GM23338 (cell line): Measurements from ENCODE around the gene STK38. TPM values are rescaled to one million over a fixed set of nuclear protein-coding genes. Genes with fewer than 3 reads are reported as not detected.

Source experiments
- ATAC-seq: fragments of 200-7000 bp; cut with Tn5 transposase; 3 replicates; pipeline ENCODE4 v1.9.1; 2020
- DNase-seq: peaks from one replicate; pipeline ENCODE4 v3.0.0-alpha.2; 2015; ENCODE audit warnings: low spot score
- H2AFZ ChIP-seq: fragments of 200-600 bp; sonication (generic); 2 replicates; pipeline ENCODE4 v1.8.0; 2016; ENCODE audit warnings: antibody characterized with exemption, mild to moderate bottlenecking, moderate library complexity
- H3F3A ChIP-seq: fragments of 200-600 bp; sonication (generic); replicated peaks from 2 replicates; pipeline ENCODE4 v1.8.0; 2017; ENCODE audit warnings: antibody characterized with exemption, mixed run types, low read depth
- H3K27ac ChIP-seq: fragments of 200-600 bp; sonication (generic); 2 replicates; pipeline ENCODE4 v1.6.1; 2016; ENCODE audit warnings: low read depth
- H3K27me3 ChIP-seq: fragments of 200-600 bp; sonication (generic); 2 replicates; pipeline ENCODE4 v1.8.0; 2016; ENCODE audit warnings: mild to moderate bottlenecking, mixed run types, moderate library complexity; ENCODE audit not compliant: insufficient read depth
- H3K36me3 ChIP-seq: fragments of 200-600 bp; sonication (generic); 2 replicates; pipeline ENCODE4 v1.8.0; 2016; ENCODE audit warnings: mild to moderate bottlenecking; ENCODE audit not compliant: insufficient read depth
- H3K4me1 ChIP-seq: fragments of 200-600 bp; sonication (generic); 2 replicates; pipeline ENCODE4 v1.8.0; 2016; ENCODE audit warnings: mild to moderate bottlenecking, moderate library complexity; ENCODE audit not compliant: insufficient read depth
- H3K4me2 ChIP-seq: fragments of 200-600 bp; sonication (generic); 2 replicates; pipeline ENCODE4 v1.7.1; 2017; ENCODE audit warnings: mixed run types
- H3K4me3 ChIP-seq: fragments of 200-600 bp; sonication (generic); 2 replicates; pipeline ENCODE4 v1.6.1; 2016; ENCODE audit warnings: mixed run types
- H3K79me2 ChIP-seq: fragments of 200-600 bp; sonication (generic); replicated peaks from 2 replicates; pipeline ENCODE4 v1.8.0; 2017; ENCODE audit warnings: mild to moderate bottlenecking; ENCODE audit not compliant: insufficient read depth
- H3K9me2 ChIP-seq: fragments of 200-600 bp; sonication (generic); 2 replicates; pipeline ENCODE4 v1.8.0; 2017; ENCODE audit not compliant: insufficient read depth
- H4K20me1 ChIP-seq: fragments of 200-600 bp; sonication (generic); replicated peaks from 2 replicates; pipeline ENCODE4 v1.8.0; 2017; ENCODE audit warnings: mild to moderate bottlenecking; ENCODE audit not compliant: insufficient read depth
- H3K27ac Mint-ChIP-seq: 2 replicates; pipeline ENCODE4 v1.8.0; 2020; ENCODE audit warnings: inconsistent platforms, mild to moderate bottlenecking, moderate library complexity, mixed read lengths
- H3K27me3 Mint-ChIP-seq: 3 replicates; pipeline ENCODE4 v1.8.0; 2022; ENCODE audit warnings: low read depth, mild to moderate bottlenecking, moderate library complexity, mixed read lengths, inconsistent platforms; ENCODE audit not compliant: insufficient read depth, poor library complexity
- H3K36me3 Mint-ChIP-seq: 3 replicates; pipeline ENCODE4 v1.8.0; 2021; ENCODE audit warnings: low read depth, mild to moderate bottlenecking, inconsistent platforms, moderate library complexity, mixed read lengths
- H3K4me1 Mint-ChIP-seq: 3 replicates; pipeline ENCODE4 v1.8.0; 2020; ENCODE audit warnings: mild to moderate bottlenecking, inconsistent platforms, mixed read lengths
- H3K4me3 Mint-ChIP-seq: 3 replicates; pipeline ENCODE4 v1.8.0; 2021; ENCODE audit warnings: moderate library complexity, mild to moderate bottlenecking, inconsistent platforms, mixed read lengths
- H3K9me3 Mint-ChIP-seq: 3 replicates; pipeline ENCODE4 v1.8.0; 2020; ENCODE audit warnings: moderate library complexity, mild to moderate bottlenecking, inconsistent platforms, mixed read lengths
- CREB1 ChIP-seq: fragments of 250-450 bp; sonication (Bioruptor Pico); IDR thresholded peaks from 2 replicates; pipeline ENCODE4 v1.5.0; 2020; ENCODE audit warnings: low read depth, mild to moderate bottlenecking, moderate library complexity
- CTCF ChIP-seq, 2 experiments: fragments of 200-600 bp in 1 of 2; sonication (generic) in 1 of 2; conservative IDR thresholded peaks; 2 replicates each; pipeline versions ENCODE4 v1.5.1 to v1.6.1; 2016 to 2017; ENCODE audit warnings: antibody characterized with exemption in 2 of 2, low read depth in 2 of 2, mild to moderate bottlenecking in 2 of 2, moderate library complexity in 1 of 2
- EZH2 ChIP-seq: fragments of 200-600 bp; sonication (generic); IDR thresholded peaks from one replicate; pipeline ENCODE4 v1.8.0; 2017; ENCODE audit warnings: antibody characterized with exemption, mild to moderate bottlenecking, low read depth; ENCODE audit not compliant: unreplicated experiment
- EZH2phosphoT487 ChIP-seq: fragments of 200-600 bp; sonication (generic); IDR thresholded peaks from one replicate; pipeline ENCODE4 v1.8.1; 2018; ENCODE audit warnings: antibody characterized with exemption; ENCODE audit not compliant: unreplicated experiment
- JUNB ChIP-seq: IDR thresholded peaks from one replicate; pipeline ENCODE4 v1.6.1; 2016; ENCODE audit warnings: antibody characterized with exemption; ENCODE audit not compliant: unreplicated experiment
- NANOG ChIP-seq: IDR thresholded peaks from 2 replicates; pipeline ENCODE4 v1.6.1; 2016; ENCODE audit warnings: antibody characterized with exemption, borderline replicate concordance
- POLR2AphosphoS5 ChIP-seq: IDR thresholded peaks from 2 replicates; pipeline ENCODE4 v1.6.1; 2016; ENCODE audit warnings: antibody characterized with exemption, low read depth
- REST ChIP-seq: IDR thresholded peaks from one replicate; pipeline ENCODE4 v1.6.1; 2018; ENCODE audit warnings: antibody characterized with exemption; ENCODE audit not compliant: unreplicated experiment
- STAT1 ChIP-seq: IDR thresholded peaks from one replicate; pipeline ENCODE4 v1.6.1; 2016; ENCODE audit warnings: antibody characterized with exemption; ENCODE audit not compliant: unreplicated experiment
- ZNF114 ChIP-seq: fragments of 250-450 bp; sonication (Bioruptor Pico); IDR thresholded peaks from 2 replicates; pipeline ENCODE4 v1.5.0; 2020; ENCODE audit warnings: mild to moderate bottlenecking, moderate library complexity
- ZNF331 ChIP-seq: fragments of 250-450 bp; sonication (Bioruptor Pico); IDR thresholded peaks from 2 replicates; pipeline ENCODE4 v1.5.0; 2020; ENCODE audit warnings: low read depth, mild to moderate bottlenecking, moderate library complexity
- polyA plus RNA-seq: library from polyadenylated mRNA; unstranded; fragments of >200 nt; fragmentation: Nextera tagmentation; extraction: Ambion mirVana; gene quantifications from 2 replicates; pipeline ENCODE4 v1.2.1, GENCODE V29; 2016
- total RNA-seq: library from RNA; depleted of rRNA; stranded (reverse); fragments of >200 nt; shearing (Covaris generic); gene quantifications from 2 replicates; pipeline ENCODE4 v1.2.3, GENCODE V29; 2014
- TF ChIP-seq, protein P1 (sequence below): IDR thresholded peaks from 2 replicates; pipeline ENCODE4 v1.6.1; 2016; ENCODE audit warnings: antibody characterized with exemption

Gene STK38
- total and polyA plus RNA-seq, 2 experiments from 2014 or later, result 10.8 to 17.4 TPM

- TF ChIP-seq EZH2phosphoT487 (no peak), ZNF114 (CRISPR knock-in tag) (no peak), NANOG (no peak), CTCF (conservative IDR thresholded peaks at IDR 0.05; ENCODE audit: low read depth in 2 of 2) (no peak), JUNB (no peak), STAT1 (no peak), EZH2 (no peak), REST (no peak), CREB1 (CRISPR knock-in tag) (no peak), POLR2AphosphoS5 (no peak)
- TF ChIP-seq, protein P1, sequence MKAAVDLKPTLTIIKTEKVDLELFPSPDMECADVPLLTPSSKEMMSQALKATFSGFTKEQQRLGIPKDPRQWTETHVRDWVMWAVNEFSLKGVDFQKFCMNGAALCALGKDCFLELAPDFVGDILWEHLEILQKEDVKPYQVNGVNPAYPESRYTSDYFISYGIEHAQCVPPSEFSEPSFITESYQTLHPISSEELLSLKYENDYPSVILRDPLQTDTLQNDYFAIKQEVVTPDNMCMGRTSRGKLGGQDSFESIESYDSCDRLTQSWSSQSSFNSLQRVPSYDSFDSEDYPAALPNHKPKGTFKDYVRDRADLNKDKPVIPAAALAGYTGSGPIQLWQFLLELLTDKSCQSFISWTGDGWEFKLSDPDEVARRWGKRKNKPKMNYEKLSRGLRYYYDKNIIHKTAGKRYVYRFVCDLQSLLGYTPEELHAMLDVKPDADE, result no peak
Observed at GRCh38 chr6:36488221-36488620, 59.1 kb downstream of the STK38 start (continued).

GRCh38 chr6:36487698-36488097 lies 59.6 kb downstream of the STK38 start:
- Mint-ChIP-seq H3K9me3 (no peaks in the 10 kb centered on the region), H3K36me3 (peaks cover 27% of the 10 kb centered on the region), H3K27me3 (no peaks in the 10 kb centered on the region), H3K4me3 (no peak overlapping the region), H3K27ac (no peak overlapping the region), H3K4me1 (peaks cover 11% of the 10 kb centered on the region)
- Histone ChIP-seq H3K27ac (no peak overlapping the region), H4K20me1 (peaks cover 4% of the 10 kb centered on the region), H3K4me3 (no peak overlapping the region), H3K79me2 (no peaks in the 10 kb centered on the region), H3K4me2 (no peak overlapping the region), H2AFZ (no peak overlapping the region), H3K27me3 (no peaks in the 10 kb centered on the region), H3K4me1 (0 out of 2 replicates have a peak, but pooled peaks cover 7% of the 10 kb centered on the region), H3K36me3 (0 out of 2 replicates have a peak, but pooled peaks cover 14% of the 10 kb centered on the region), H3K9me2 (no peaks in the 10 kb centered on the region), H3F3A (no peaks in the 10 kb centered on the region)
- ATAC-seq (no peak), DNase-seq (no peak)
- TF ChIP-seq ZNF114 (CRISPR knock-in tag) (no peak), CTCF (conservative IDR thresholded peaks at IDR 0.05; ENCODE audit: low read depth in 2 of 2) (no peak), REST (no peak), JUNB (no peak), ZNF331 (CRISPR knock-in tag) (no peak), NANOG (no peak), EZH2phosphoT487 (no peak), POLR2AphosphoS5 (no peak), STAT1 (no peak), EZH2 (no peak), CREB1 (CRISPR knock-in tag) (no peak)
- TF ChIP-seq, protein P1, result no peak
